22Rv1 (cell line): ENCODE data around the gene ACYP2.

ENCODE experiments used
- H3K27ac ChIP-seq: fragments of 450-650 bp; 2 replicates; pipeline ENCODE4 v1.5.1; 2017
- ZFX ChIP-seq: fragments of 450-650 bp; IDR thresholded peaks from 2 replicates; pipeline ENCODE4 v1.6.1; 2017; ENCODE audit warnings: antibody characterized with exemption, borderline replicate concordance
- TF ChIP-seq, protein P1 (sequence below): fragments of 450-650 bp; IDR thresholded peaks from 2 replicates; pipeline ENCODE4 v1.5.1; 2017; ENCODE audit warnings: mild to moderate bottlenecking

The ACYP2 gene

DNA sequence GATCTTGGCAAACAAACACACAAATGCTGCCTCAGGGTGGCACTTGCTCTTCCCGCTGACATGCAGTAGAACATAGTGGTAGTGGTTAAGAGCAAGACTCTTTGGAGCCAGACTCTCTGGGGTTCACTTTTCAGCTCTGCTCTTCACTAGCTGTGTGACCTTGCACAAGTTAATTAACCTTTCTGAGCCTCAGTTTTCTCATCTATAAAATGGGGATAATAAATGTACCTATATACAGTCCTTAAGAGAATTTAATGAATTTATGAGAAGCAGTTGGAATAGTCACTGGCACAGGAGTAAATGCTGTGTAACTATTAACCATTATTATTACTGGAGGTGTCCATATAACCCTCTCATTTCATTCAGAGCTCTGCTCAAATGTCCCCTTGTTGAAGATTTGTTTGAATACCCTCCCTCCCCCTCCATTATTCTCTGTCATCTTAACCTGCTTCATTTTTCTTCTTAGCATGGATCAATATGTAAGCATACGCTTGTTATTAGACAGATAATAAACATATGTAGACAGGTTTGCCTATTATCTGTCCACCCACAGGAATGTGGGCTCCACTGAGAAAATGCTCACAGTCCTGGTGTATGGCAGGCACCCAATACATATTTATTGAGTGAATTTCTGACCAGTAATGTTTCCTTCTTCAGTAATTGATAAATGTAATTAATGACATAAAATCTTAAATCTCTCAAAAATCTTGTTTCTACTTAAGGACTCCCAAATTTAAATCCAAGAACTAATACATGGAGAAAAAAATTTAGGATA is 76.1 kb downstream of the ACYP2 start:
- TF ChIP-seq, protein P1, sequence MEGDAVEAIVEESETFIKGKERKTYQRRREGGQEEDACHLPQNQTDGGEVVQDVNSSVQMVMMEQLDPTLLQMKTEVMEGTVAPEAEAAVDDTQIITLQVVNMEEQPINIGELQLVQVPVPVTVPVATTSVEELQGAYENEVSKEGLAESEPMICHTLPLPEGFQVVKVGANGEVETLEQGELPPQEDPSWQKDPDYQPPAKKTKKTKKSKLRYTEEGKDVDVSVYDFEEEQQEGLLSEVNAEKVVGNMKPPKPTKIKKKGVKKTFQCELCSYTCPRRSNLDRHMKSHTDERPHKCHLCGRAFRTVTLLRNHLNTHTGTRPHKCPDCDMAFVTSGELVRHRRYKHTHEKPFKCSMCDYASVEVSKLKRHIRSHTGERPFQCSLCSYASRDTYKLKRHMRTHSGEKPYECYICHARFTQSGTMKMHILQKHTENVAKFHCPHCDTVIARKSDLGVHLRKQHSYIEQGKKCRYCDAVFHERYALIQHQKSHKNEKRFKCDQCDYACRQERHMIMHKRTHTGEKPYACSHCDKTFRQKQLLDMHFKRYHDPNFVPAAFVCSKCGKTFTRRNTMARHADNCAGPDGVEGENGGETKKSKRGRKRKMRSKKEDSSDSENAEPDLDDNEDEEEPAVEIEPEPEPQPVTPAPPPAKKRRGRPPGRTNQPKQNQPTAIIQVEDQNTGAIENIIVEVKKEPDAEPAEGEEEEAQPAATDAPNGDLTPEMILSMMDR = no peak
- TF ChIP-seq ZFX = no peak

GRCh38 chr2:54194761-54195750 is 79.6 kb downstream of the ACYP2 start:
- no peak overlapping the region for H3K27ac ChIP-seq
- TF ChIP-seq, protein P1 = no peak
- TF ChIP-seq ZFX = no peak

More for the DNA sequence above, 76.1 kb downstream of the ACYP2 start:
- H3K27ac ChIP-seq = no peak overlapping the region

DNA sequence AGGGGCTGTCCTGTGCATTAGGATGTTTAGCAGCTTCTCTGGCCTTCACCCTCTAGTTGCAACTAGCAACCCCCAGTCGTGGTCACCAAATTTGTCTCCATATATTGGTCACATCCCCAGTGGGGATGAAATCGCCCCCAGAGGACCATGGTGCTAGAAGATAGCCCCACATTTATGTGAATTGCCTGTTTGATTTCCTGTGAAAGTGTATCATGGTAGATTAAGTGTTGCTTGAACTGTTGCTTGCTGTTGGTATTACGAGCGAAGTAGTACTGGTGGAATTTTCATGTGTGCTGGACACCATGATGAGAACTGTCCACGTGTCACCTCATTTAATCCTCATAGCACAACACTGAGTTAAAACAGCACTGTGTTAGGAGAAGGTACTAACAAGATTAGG is 81.2 kb downstream of the ACYP2 start:
- TF ChIP-seq, protein P1 = no peak
- TF ChIP-seq ZFX = no peak
- H3K27ac ChIP-seq = no peak overlapping the region

DNA sequence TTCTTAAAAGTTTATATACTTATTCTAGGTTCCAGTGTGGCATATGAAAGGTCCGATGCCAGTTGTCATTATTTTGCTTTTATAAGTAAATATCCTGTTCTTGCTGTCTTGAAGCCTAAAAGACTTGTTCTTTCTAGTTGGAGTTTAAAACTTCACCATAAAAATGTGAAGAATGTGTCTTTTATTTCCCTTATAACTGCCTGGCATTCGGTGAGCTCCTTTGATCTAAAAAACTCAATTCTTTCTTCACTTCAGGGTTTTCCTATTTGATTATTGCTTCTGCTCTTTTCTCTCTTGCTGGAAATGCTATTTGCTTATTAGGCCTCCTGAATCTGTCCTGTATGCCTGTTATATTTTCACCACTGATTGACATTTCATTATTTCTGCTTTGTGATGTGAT is 89.1 kb downstream of the ACYP2 start:
- H3K27ac ChIP-seq = no peak overlapping the region
- no peak for TF ChIP-seq ZFX
- TF ChIP-seq, protein P1 = no peak

- TF ChIP-seq ZFX = no peak
- TF ChIP-seq, protein P1 = peak; percentile 66
Measured at GRCh38 chr2:54206596-54206995, 91.2 kb downstream of the ACYP2 start.

GRCh38 chr2:54207666-54208195 is 92.3 kb downstream of the ACYP2 start:
- TF ChIP-seq, protein P1 = no peak
- no peak for TF ChIP-seq ZFX
- no peak overlapping the region for H3K27ac ChIP-seq

More at GRCh38 chr2:54206596-54206995, 91.2 kb downstream of the ACYP2 start:
- no peak overlapping the region for H3K27ac ChIP-seq
